Sciatic nerve (tissue), 2 donors: ENCODE data around the gene ICAM5. TPM values are rescaled to one million over a fixed set of nuclear protein-coding genes. Genes with fewer than 3 reads are reported as not detected.

Source experiments
- ATAC-seq: fragments of 200-7000 bp; cut with Tn5 transposase; one replicate; pipeline ENCODE4 v1.9.1; 2020; ENCODE audit warnings: mild to moderate bottlenecking, moderate library complexity
- DNase-seq: peaks from one replicate; pipeline ENCODE4 v3.0.0-alpha.2; 2020; ENCODE audit warnings: low spot score
- intact Hi-C: fragments of 100-400 bp; cut with DNase I; formaldehyde crosslinking; loops from one replicate; pipeline ENCODE4 v1.14.2; 2022
- total RNA-seq: library from RNA; stranded (reverse); fragmentation: NEBNext Ultra II Directional; extraction: Animal tissue kit (Norgen Biotek cat#: 25700); gene quantifications from one replicate; pipeline ENCODE4 v1.2.1, GENCODE V29; 2021
- donor health status: DM: no; HTN: no; CAD: no.
- donor health status: DM: no; HTN: no; CAD: no.

Gene ICAM5
- total RNA-seq, 1 donor from 2014 or later, result 1.6 TPM

GRCh38 chr19:10306327-10306726 lies 16.6 kb downstream of the ICAM5 start:
- DNase-seq (no peak), ATAC-seq (no peak)
- intact Hi-C loops, result no loop called here

DNA sequence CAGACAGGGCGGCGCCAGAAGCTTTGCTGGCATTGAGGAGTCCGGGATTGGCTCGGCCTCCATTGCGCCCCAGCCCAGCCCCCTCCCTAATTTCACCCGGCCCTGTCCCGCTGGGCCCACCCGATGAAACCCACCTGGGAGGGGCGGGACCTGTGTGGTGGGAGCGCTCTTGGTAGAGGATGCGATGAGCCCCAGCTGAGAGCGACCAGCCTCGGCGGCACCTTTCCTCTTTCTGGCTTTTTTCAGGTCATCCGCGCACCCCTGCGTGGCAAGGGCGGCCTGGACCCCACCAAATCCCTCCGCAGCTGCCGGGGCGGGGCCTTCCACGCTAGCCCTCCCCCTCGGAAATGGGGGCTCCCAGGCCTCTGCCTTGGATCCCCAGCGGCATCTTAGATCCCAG lies 19.7 kb downstream of the ICAM5 start, which contains the start of gene ZGLP1:
ZGLP1 (minus strand) TSS at position 393 of the 400 bp plus-strand sequence.
- ATAC-seq (peak; percentile 16), DNase-seq (no peak)
- intact Hi-C loops, result no loop called here

GRCh38 chr19:10315335-10316214 lies 25.8 kb downstream of the ICAM5 start, which contains the start of gene FDX2:
Gene FDX2 (minus strand): TSS chr19:10316015. CDS start chr19:10315996, 19 bp downstream.
- intact Hi-C loops, result loop anchor here (2.0 kb wide), 1 partner anchor 17 kb away; the partner anchor contains the start of gene RAVER1
- DNase-seq (peak; percentile 94), ATAC-seq (peak; percentile 94)

DNA sequence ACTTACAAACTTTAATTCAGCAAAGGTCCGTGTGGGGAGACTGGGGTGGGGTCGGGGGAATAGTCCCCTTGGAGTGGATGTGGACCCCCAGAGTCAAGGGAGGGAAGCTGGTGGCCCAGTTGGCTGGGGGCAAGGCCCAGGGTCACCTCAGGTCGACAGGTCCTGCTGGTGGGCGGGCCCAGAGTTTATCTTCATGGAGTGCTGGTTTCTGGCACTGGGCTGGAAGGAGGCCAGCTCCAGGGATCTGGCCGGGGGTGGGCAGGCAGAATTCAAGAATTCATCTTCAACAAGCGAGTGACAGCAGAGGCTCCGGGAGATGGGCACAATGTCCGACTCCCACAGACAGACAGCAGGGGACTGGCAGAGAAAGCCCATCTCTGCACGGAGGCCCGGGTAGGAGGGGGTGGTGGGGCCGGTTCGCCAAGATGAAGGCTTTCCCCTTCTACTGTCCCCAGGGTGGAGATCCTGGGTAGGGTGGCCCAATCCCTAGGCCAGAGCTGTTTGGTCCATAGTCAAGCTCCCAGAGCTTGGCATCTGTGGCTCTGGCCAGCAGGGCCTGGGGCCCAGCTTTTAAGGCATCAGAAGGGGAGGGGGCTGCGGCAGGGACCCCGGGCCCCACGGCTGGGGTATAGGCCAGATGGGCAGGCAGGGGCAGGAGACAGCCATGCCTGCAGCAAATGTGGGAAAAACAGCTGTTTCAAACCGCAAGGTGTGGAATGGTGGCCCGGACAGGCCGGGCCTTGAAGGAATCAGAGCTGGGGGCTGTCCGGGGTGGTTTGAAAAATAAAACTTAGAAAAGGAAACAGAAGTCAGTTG lies 26.7 kb downstream of the ICAM5 start:
- DNase-seq, result no peak
- intact Hi-C loops, result loop anchor here (2.0 kb wide), 1 partner anchor 16 kb away; the partner anchor contains the start of gene RAVER1
- peak; percentile 35 for ATAC-seq

DNA sequence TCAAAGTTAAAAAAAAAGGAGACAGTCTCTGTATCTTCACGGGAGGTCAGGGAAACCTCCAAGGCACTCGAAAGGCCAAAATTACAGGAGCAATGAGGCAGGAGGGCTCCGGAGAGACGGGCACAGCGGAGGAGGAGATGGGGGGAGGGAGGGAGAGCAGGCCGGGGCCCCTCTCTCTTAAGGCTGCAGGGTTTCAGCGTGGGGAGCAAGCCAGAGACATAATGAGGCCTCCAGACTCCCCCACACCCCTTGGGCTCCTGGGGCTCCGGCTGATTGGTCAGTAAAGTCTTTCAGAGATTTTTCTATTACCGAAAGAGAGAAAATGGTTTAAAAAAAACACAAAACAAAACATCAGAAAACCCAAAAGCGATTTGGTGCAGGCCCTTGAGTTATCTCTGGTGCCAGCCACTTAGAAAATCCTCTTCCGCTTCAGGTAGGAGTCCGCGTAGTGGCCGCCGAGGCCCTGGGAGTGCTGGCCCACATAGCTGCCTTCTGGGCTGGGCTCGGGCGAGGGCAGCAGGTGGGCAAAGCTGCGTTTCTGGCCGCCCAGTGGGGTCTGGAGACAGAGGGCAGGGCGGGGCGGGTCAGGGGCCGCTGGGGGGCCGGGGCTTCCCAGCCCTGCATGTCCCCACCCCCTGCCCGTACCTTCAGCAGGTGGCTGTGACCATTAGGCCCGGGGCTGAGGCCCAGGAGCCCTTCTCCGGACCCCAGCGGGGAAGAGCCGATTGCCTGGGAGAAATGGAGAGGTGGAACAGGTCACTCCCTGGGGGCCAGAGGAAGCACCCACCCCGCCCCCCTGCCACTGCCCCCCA lies 27.5 kb downstream of the ICAM5 start:
- intact Hi-C loops, result loop anchor here (2.0 kb wide), 1 partner anchor 16 kb away; the partner anchor contains the start of gene RAVER1
- DNase-seq, result no peak
- no peak for ATAC-seq

GRCh38 chr19:10317857-10318462 lies 28.2 kb downstream of the ICAM5 start:
- DNase-seq (no peak), ATAC-seq (no peak)
- intact Hi-C loops, result loop anchor here (2.0 kb wide), 1 partner anchor 15 kb away; the partner anchor contains the start of gene RAVER1

DNA sequence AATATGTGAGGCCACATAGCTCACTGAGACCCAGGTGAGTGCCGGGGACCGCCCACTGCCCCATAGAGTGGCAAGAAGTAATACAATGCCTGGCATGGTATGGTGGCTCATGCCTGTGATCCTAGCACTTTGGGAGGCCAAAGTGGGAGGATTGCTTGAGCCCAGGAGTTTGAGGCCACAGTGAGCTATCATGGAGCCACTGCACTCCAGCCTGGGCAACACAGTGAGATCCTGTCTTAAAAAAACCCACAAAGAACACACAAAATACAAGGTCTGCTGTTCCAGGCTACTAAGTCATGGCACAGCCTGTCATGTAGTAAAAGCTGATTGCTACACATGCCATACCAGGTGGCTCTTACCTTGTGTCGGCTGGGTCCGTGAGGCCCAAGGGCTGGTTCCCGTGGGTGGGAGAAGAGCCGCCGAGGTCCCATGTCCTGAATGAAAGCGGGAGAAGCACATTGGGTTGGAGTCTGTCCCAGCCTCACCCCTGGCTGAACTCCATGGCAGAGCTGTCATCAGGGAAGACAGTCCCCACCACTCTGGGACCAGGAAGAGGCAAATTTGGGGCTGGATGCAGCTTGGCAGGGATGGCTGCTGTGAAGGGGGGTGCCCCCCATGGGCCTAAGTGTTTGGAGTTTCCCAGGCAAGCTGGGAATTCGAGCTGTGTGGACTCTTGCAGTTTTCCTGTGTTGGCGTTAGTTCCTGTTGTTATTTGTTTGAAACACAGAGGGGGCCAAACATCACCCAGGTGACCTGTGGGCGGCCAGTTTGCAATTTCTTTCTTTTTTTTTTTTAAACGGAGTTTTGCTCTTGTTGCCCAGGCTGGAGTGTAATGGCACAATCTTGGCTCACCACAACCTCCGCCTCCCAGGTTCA lies 29.3 kb downstream of the ICAM5 start:
- intact Hi-C loops, result no loop called here
- DNase-seq, result no peak
- no peak for ATAC-seq

- intact Hi-C loops, result no loop called here
- ATAC-seq, result no peak
- no peak for DNase-seq
Measured at GRCh38 chr19:10320602-10321416, 31.1 kb downstream of the ICAM5 start.

DNA sequence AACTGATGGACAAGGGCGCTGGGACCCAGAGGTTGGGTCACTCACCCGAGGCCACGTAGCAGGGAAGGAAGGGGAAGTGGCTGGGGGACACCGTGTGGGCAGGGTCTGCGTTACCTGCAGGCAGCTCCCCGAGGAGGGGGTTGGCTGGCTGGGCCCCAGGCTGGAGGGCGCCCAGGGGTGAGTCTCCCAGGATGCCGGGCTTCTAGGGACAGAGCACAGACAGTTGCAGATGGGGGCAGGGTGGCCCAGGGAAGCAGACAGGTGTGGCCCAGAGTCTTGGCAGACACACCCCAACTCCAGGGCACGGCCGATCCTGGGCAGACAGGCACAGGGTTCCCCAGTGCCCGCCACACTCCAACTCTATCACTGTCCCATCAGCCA lies 31.7 kb downstream of the ICAM5 start:
- ATAC-seq (no peak), DNase-seq (no peak)
- intact Hi-C loops, result no loop called here

- intact Hi-C loops, result no loop called here
- no peak for DNase-seq
- ATAC-seq, result no peak
Measured at GRCh38 chr19:10321874-10322835, 32.4 kb downstream of the ICAM5 start.

- DNase-seq (no peak), ATAC-seq (no peak)
- intact Hi-C loops, result no loop called here
Measured at GRCh38 chr19:10325732-10326131, 36.0 kb downstream of the ICAM5 start.

DNA sequence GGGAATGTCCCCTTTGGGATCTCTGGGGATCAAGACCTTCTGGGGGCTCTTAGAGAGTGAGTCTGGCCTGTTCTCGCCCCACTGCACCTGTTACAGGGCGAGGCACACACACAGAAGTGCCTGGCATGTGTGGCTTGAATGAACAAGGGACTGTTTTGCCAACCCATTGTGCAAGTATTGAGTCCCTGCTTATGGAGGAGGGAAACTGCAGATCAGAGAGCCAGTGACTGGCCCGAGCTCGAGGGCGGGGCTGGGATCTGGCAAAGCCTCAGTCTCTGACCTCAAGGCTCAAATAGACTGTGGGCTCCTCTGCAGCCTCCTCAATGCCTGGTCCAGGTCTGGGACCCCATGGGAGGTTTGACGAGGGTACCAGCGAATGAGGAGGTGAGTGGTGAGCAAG lies 38.0 kb downstream of the ICAM5 start:
- no peak for ATAC-seq
- DNase-seq, result no peak
- intact Hi-C loops, result no loop called here

GRCh38 chr19:10328558-10329429 lies 39.0 kb downstream of the ICAM5 start:
- no peak for DNase-seq
- ATAC-seq, result no peak
- intact Hi-C loops, result no loop called here

- intact Hi-C loops, result no loop called here
- DNase-seq, result no peak
Measured at GRCh38 chr19:10329555-10329954, 39.8 kb downstream of the ICAM5 start.

More at GRCh38 chr19:10329555-10329954, 39.8 kb downstream of the ICAM5 start:
- no peak for ATAC-seq
